SIG-M5 treated with dmso at 0.1 percent for 504 hours (cell line): Measurements from ENCODE around the gene GRID1.
A peak's percentile ranks its signal among the peaks of the same experiment; 100 is the strongest.
"Not testable (repeated sequence)": the region's sequence is repeated elsewhere in the genome, so short reads cannot be mapped to it uniquely, and the experiment has no call there.

Experiments used
- DNase-seq: peaks from one replicate; lab custom pipeline; 2025; ENCODE audit not compliant: unreplicated experiment; lab: John Stamatoyannopoulos, UW

GRID1 gene

DNA sequence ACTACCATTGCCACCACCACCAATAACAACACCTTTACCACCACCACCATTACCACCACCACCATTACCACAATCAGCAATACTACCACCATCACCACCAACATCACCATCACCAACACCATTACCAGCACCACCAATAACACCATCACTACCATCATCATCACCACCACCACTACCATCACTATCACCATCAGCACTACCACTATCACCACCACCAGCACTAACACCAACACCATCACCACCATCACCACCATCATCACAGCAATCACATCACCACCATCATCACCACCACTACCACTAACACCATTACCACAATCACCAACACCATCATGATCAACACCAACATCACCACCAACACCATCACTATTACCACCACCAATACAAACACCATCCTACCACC lies 249.5 kb downstream of the GRID1 start:
- no peak for DNase-seq

DNA sequence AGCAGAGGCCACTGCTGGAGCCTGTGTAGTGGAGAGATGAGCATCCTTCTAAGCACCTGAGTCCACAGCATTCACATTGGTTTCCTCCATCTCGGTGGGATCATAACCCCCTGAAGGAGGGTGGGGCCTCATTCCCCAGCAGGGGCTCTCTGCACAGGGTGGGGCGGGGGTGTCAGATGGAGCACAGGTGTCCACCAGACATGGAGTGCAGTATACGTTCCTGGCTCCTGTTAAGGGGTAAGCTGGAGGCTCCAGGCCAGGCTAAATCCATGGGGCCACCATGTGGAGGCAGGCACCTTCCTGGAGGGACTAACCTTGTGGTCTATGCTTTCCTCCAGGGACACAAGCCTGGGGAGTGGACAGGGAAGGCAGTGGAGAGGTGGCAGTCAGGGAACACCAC lies 252.6 kb downstream of the GRID1 start:
- no peak for DNase-seq

DNA sequence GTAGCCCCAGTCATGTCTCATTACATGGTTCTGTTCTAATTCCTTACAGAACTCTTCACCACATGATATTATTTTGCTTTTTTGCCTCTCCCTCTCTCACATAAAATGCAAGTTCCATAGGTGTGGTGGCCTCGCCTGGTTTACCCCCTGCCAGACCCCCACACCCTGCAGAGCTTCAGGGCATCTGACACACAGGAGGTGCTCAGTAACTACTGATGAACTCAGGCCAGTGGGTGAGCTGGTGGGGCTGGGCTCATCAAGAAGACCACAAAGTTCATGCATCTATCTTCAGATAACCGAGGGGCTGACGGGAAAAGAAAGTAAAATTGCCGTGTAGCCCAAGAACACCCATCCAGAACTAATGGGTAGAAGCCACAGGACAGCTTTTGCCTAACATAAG lies 253.1 kb downstream of the GRID1 start:
- no peak for DNase-seq

DNA sequence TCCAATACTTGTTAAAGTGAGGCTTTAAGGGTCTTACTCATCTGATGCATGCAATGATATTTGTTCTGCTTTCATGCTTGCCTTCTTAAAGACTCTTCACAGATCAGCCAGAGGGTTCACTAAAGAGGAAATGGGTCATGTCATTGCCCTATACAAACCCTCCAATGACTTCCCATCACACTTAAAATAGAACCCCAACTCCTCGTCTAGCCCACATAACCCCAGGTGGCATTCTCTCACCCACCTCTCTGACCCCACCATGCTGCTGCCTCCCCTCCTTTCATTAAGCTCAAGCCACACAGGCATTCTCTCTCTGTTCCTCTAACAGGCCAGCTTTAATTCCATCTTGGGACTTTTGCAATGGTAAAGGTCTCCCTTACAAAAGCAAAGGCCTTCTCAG lies 253.6 kb downstream of the GRID1 start:
- no peak for DNase-seq

DNA sequence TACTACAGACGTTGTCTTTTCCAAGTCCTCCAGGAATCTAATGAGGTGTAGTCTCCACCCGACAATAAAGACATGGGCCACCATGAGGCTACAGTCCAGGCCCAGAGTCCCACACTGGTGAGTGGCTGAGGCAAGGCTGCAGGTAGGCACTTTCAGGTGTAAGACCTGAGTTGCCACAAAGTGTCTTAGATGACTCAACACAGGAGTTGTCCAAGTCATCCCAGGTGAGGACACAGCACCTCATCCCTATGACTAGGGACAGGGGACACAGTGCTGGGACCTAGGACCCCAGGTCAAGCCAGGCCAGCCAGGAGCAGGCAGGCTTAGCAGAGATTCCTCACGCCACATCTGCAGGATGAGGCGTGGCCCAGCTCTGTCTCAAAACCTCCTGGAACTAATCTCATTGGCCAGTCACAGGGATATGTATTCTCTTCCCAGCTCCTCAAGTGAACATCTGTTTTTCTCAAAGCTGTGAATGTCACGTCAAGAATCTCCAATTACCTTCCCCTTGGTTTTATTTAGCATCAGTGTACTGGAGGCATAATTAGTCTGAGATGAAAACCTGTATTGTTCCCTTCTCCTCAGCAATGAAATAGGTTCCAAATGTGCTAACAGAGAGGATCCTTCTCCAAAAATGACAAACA lies 254.6 kb downstream of the GRID1 start:
- DNase-seq, result no peak

DNA sequence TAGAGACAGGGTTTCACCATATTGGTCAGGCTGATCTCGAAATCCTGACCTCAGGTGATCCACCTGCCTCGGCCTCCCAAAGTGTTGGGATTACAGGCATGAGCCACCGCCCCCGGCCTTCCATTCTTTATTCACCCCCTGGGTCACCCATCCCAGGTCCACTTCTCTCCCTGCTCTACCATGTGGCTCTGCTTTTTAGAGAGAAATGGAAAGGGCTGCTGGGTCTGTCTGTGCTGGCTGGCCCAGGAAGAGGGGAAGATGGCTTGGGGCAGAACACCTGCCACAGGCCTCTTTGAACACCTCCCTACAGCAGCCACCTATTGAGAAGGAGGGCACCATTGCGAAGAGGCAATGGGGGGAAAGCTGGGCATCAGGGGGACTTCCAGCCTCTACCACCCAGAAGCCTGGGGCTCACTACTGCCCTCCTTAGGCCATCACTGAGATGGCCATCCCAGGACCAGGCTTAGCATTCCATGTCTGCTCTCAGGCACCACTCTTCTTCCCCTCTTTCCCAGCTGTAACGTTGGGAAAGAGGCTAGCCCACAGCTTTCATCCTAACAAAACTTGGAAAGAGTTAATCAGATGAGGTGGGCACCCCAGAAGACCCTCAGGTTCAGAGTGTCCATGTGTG lies 256.3 kb downstream of the GRID1 start:
- DNase-seq, result no peak

DNA sequence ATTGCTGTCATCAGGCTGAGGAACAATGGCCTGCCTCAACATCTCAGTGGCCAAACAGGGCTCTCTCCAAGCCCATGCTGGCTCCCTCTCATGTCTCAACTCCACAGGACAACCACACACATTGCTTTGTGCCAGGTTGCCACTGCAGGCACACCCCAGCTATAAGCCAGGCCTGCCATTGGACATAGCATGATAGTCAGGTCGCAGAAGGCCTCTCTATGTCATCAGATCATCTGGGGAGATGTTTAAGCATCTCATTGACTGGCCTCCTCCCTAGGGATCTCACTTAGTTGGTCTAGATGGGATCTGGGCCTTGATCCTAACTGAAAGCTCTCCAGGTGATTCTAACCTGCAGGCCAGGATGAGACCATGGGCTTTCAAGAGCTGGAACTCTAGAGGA lies 257.2 kb downstream of the GRID1 start:
- DNase-seq, result no peak

DNA sequence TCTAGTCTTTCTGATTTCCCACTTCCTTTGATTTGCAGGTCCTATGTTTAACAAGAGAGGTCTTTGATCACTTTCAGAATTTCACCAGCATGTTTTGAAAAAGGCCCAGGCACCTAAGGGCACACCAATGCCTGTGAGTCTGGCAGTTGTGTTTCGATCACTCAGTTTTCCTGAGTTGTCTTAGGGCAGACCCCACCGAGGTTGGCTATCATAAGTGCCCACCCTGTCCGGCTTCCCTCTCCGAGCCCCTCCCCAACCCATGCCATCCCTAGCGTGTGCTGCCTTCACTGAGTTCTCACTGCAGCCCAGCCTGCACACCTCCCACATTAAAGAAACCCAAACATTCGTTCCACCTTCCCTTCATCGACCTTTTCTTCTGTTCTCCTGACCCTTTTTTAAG lies 257.9 kb downstream of the GRID1 start:
- no peak for DNase-seq

DNA sequence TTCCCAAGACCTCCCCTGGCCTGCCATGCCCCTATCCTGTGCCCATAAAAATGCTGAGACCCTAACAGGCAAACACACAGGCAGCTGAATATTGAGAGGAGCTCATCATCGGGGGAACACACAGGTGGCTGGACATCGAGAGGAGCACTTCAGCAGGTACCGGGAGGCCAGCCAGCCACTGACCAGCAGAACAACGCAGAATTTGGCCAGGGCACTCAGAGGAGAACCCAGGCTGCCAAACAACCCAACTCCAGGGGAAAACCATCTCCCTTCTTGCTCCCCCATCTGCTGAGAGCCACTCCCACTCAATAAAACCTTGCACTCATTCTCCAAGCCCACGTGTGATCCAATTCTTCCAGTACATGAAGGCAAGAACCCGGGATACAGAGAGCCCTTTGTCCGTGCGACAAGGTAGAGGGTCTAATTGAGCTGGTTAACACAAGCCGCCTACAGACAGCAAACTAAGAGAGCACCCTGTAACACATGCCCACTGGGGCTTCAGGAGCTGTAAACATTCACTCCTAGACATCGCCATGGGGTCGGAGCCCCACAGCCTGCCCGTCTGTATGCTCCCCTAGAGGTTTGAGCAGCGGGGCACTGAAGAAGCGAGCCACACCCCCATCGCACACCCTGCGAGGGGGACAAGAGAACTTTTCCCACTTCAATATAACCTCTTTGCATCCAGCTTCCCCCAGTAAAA lies 258.8 kb downstream of the GRID1 start:
- not testable (repeated sequence) for DNase-seq

DNA sequence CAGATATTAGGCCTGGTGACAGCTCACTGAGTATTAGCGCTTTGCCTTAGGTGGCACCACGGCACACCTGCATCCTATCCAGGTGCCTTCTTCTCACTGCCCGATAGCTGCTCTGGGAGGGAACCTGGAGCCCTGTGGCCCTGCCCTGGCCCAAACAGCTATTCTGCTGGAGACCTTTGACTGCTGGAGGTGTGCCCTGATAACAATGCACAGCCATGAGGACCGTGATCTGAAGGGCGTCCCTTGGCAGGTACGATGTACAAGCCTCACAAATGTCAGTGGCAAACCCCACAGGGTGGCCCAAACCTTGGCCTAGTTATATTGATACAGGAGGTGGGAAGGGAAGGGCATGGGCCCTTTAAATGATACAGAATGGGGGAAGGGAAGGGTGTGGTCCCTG lies 259.5 kb downstream of the GRID1 start:
- DNase-seq, result no peak

DNA sequence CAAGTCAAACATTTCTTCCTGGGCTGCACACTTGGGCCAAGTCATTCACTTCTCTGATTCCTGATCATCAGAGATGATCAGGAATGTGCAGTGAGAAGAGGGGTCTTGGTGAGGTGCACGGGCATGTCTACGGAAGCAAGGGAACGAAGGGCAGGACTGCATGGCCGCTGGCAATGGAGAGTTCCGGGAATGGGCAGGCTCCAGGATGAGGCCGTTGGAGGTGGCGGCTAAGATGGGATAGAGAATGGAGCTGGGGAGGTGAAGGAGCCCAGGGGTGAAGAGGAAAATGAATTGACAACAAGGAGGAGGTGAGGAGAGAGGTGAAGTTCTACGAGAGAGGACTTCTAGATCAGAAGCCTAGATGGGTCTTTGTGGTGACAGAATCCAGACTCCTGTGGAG lies 260.0 kb downstream of the GRID1 start:
- no peak for DNase-seq

DNA sequence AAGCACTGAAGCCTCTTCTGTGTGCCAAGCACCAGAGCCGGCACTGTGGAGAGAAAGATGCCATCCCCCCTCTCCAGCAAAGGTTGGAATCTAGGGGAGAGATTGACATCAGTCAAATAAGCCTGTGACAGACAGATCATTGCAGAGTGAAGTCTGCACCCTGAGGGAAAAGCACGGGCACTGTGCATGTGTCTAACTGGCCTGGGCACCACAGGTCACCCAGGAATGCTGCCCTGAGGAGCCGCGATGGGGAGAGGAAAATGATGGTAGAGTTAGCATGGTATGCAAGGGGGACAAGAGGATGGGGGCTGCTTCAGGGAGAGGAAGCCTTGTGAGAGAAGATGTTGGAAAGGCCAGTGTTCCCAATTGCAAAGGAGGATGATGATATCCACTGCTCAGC lies 261.0 kb downstream of the GRID1 start:
- DNase-seq, result no peak

DNA sequence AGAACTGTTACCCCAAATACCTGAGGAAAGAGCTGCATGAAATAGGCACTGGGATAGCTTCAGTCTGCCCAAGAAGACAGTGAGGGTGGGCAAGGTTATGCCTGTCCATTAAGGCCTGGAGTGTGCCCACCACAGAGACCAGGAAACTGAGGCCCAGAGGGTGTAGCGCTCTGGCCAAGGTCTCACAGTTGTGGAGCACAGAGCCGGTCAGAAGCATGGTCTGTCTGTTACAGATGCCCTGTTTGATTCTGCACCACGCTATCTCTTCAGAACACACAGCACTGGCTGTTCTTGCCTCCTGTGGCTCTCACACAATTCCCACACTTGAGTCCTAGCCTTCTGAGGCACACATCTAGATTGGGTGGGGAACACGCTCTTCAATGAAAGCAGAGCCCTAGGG lies 261.4 kb downstream of the GRID1 start:
- DNase-seq, result no peak

DNA sequence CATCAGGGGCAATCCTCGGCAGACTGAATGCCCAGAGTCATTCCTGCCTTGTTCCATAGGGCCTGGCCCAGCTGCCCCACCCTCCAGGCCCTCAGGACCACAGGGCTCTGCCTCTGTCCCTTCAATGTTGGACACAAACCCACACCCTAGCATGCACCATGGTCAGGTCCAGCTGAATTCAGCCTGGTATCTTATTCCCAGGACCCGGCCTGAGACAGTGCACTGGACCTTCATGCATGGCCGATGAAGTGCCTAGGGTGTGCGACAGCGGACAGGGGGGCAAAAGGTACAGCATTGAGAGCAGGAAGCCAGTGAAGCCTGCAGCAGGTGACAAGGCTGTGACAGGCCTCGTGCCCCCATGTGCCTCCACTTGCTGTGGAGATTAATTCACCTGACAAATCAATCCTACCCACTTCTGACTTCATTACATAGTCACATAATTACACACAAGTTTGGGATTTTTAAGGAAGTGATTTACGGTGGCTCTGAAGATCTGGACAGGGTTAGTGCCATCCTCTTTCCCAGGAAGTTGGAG lies 261.9 kb downstream of the GRID1 start:
- no peak for DNase-seq

DNA sequence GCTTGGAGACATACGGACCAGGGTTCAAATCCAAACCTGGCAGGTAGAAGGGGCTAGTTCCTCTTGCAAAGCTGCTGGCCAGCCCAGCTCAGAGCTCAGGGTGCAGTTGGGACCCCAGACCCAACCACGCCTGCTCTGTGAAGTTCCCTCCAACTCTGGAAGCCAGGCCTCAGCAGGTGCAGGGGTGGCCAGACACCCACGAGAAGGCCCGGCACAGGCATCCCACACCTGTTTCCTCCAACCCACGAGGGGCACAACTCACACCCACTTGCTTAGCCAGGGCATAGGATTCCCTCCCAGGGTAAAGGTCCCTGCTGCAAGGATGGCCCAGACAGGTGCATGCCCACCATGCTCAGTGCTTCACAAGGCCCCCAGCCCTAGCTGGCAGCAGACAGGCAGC lies 262.4 kb downstream of the GRID1 start:
- DNase-seq, result no peak

DNA sequence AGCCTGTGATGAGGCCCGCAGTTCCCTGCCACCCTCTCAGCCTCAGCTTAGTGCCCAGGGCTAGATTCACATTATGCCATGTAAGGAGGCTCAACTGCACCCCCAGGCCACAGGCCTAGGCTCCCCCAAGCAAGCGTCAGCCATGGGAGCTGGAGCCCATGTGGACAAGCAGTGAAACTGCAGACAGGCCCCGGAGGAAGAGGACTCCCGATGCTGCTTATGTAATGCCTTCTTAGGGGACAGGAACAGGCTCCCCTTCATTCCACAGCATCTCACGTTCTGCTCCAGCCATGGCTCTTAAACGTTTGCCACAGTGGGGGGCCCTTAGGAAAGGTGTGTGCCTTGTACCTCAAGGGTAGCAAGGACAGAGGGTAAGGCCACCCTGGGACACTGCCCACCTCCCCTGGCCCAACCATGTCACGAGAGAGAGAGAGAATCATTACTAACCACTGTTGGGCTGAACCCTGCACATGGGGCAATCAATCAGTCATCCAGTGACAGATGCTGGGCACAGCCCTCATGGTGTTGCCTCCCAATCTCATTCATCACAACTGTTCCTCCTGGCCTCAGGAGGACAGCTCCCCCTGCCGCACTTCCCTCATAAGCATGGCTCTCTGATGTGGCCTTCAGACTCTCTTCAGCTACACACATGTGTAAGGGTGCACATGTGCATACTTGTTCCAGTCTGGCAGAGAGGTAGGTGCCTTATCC lies 263.0 kb downstream of the GRID1 start:
- no peak for DNase-seq

DNA sequence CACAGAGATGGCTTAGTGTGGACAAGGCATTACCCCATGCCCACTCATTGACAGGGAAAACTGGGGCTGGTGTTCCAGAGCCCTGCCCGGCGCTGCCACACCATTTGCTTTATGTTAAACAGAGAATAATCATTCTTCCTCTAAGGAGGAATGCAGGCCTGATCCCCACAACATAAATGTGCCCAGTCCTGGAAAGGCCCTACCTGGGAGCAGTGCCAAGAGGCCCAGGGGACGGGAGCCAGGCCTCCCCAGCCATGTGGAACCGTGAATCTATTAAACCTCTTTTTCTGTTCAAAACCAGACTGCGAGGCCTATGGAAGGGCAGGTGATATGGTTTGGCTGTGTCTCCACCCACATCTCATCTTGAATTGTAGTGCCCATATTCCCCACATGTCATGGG lies 264.1 kb downstream of the GRID1 start:
- DNase-seq, result no peak

DNA sequence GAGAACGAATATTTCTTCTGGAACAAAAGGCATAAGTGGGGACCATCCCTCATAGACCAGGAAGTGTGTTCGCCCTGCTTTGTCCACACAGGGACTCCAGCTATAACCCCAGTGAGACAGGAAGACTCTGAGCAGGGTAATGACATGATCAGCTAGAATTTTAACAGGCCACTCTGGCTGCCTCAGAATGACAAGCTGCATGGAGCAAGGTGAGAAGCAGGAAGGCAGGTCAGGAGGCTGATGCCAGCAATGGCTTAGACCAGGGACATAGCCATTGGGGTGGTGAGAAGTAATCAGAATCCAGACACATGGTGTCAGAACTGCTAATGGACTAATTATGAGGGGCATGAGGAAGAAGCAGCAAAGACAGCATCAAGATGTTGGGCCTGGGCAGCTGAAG lies 264.6 kb downstream of the GRID1 start:
- DNase-seq, result no peak

DNA sequence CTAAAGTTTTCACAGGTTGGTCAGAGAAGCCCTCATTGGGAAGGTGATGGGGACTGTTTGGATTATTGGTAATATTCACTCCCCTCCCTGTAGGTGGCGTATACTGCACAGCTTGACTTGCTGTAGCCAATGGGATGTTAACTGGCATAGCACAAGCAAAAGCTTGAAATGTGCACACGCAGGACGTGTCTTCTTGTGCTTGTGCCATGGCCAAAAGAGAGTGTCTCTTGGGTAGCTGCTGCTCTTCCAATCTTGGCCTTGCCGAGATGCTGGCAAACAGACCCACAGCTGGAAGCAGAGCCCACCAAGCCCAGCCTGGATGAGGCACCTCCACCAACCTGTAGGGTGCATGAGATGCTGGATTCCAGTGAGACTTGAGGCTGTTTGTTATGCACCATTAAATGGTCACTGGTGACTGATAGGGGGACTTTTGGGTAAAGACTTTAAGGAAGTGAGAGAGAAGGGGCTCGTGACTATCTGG lies 266.0 kb downstream of the GRID1 start:
- peak; percentile 6 for DNase-seq

DNA sequence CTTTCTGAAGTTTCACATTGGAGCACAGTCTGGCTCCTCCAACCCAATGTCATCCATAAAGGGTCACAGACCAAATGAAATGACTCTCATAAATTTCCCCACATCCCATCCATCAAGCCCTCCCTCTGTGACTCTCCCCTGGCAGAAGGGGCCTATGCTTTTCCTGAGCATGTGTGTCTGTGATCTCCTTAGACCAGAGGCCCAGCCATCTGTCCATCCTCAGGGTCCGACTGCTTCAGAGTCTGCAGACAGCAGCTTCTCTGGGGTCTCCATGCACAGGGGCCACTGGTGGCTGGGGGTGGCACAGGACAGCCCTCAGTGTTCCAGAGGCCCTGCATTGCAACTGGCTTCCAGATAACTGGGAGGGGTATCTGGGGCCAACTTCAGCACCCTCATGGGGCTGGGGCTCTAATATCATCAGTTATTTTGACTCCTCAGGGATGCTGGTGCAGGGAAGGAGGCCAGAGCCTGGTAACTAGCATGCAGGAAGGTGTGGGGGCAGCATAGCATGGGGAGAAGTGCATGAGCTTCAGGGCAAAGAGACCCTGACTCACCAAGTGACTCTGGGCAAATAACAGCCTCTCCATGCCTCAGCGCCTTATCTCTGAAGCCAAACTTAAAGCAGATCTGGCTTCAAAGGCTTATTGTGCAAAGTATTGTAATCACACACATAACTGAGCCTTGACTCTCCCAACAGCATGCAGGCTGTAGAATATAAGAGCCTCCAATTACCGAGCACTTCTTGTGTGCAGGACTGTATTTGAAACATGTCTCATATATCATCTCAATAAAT lies 266.9 kb downstream of the GRID1 start:
- DNase-seq, result no peak
